DMS153 treated with DMSO at 0.1 percent for 48 hours (cell line): ENCODE measurements around the gene C16orf74.

Experiments used
- DNase-seq: peaks from one replicate; lab custom pipeline; 2025; ENCODE audit not compliant: unreplicated experiment; lab: John Stamatoyannopoulos, UW

The C16orf74 gene

GRCh38 chr16:85750827-85751697 lies at the start of gene C16orf74:
Gene C16orf74 (minus strand): TSS chr16:85751096. CDS start chr16:85735217, 15,879 bp downstream.
- peak; percentile 29 for DNase-seq

- DNase-seq: no peak
Measured at GRCh38 chr16:85800321-85800669, 49.4 kb upstream of the C16orf74 start.

- peak; percentile 85 for DNase-seq
Measured at GRCh38 chr16:85799497-85800320, 48.8 kb upstream of the C16orf74 start, which contains the start of the genes COX4I1 and EMC8. Gene COX4I1 (plus strand): TSS chr16:85799695. CDS start chr16:85801206, 1,511 bp downstream. Gene EMC8 (minus strand): TSS chr16:85799544. CDS start chr16:85799295, 249 bp downstream.

- DNase-seq: no peak
Measured at GRCh38 chr16:85798901-85799496, 48.1 kb upstream of the C16orf74 start.

- DNase-seq: no peak
Measured at GRCh38 chr16:85798283-85798776, 47.4 kb upstream of the C16orf74 start.

GRCh38 chr16:85796599-85796998 lies 45.7 kb upstream of the C16orf74 start:
- DNase-seq: no peak

GRCh38 chr16:85796152-85796551 lies 45.3 kb upstream of the C16orf74 start:
- no peak for DNase-seq

- DNase-seq: no peak
Measured at GRCh38 chr16:85794696-85795095, 43.8 kb upstream of the C16orf74 start.

- DNase-seq: no peak
Measured at GRCh38 chr16:85793662-85794298, 42.9 kb upstream of the C16orf74 start.

- no peak for DNase-seq
Measured at GRCh38 chr16:85789773-85790172, 38.9 kb upstream of the C16orf74 start.

GRCh38 chr16:85788819-85789218 lies 37.9 kb upstream of the C16orf74 start:
- DNase-seq: no peak

- no peak for DNase-seq
Measured at GRCh38 chr16:85785927-85786326, 35.0 kb upstream of the C16orf74 start.

GRCh38 chr16:85784813-85785212 lies 33.9 kb upstream of the C16orf74 start:
- no peak for DNase-seq

- DNase-seq: no peak
Measured at GRCh38 chr16:85783441-85783840, 32.5 kb upstream of the C16orf74 start.

- DNase-seq: no peak
Measured at GRCh38 chr16:85782451-85782850, 31.6 kb upstream of the C16orf74 start.

- no peak for DNase-seq
Measured at GRCh38 chr16:85781695-85782370, 30.9 kb upstream of the C16orf74 start.

GRCh38 chr16:85781156-85781555 lies 30.3 kb upstream of the C16orf74 start:
- DNase-seq: no peak

- DNase-seq: no peak
Measured at GRCh38 chr16:85780281-85780680, 29.4 kb upstream of the C16orf74 start.

- no peak for DNase-seq
Measured at GRCh38 chr16:85778873-85779272, 28.0 kb upstream of the C16orf74 start.
